Prostate gland (tissue), 2 donors: ENCODE results near the gene ASCC2. TPM values are rescaled to one million over a fixed set of nuclear protein-coding genes. Genes with fewer than 3 reads are reported as not detected.
"Not testable (repeated sequence)": the region's sequence is repeated elsewhere in the genome, so short reads cannot be mapped to it uniquely, and the experiment has no call there.

Source experiments
- DNase-seq: peaks from one replicate; pipeline ENCODE4 v3.0.0-alpha.2; 2019; ENCODE audit warnings: low spot score
- H3K27ac ChIP-seq, 2 donors: fragments of 200-600 bp; sonication (generic); 2 replicates each; pipeline ENCODE4 v1.5.1; 2017 to 2019
- H3K27me3 ChIP-seq: fragments of 200-600 bp; sonication (generic); replicated peaks from 2 replicates; pipeline ENCODE4 v1.5.1; 2019; ENCODE audit not compliant: insufficient read depth
- H3K36me3 ChIP-seq, 2 donors: fragments of 200-600 bp; sonication (generic); 1 replicate in 1 of 2; 2 replicates in 1 of 2; pipeline versions ENCODE4 v1.5.1 to v1.8.1; 2017 to 2019
- H3K4me1 ChIP-seq: fragments of 200-600 bp; sonication (generic); replicated peaks from 2 replicates; pipeline ENCODE4 v1.5.1; 2019
- H3K4me3 ChIP-seq, 2 donors: fragments of 200-600 bp; sonication (generic); 2 replicates each; pipeline ENCODE4 v1.5.1; 2017 to 2019
- H3K9me3 ChIP-seq: fragments of 200-600 bp; sonication (generic); 2 replicates; pipeline ENCODE4 v1.5.1; 2017
- CTCF ChIP-seq, 4 experiments: fragments of 200-600 bp in 2 of 4; fragments of 450-650 bp in 2 of 4; sonication (generic) in 2 of 4; IDR thresholded peaks; 1 replicate in 3 of 4; 2 replicates in 1 of 4; pipeline ENCODE4 v1.5.1; 2016 to 2019; ENCODE audit warnings: antibody characterized with exemption in 4 of 4, mild to moderate bottlenecking in 2 of 4, moderate library complexity in 2 of 4
- POLR2A ChIP-seq: fragments of 450-650 bp; IDR thresholded peaks from one replicate; pipeline ENCODE4 v1.6.1; 2016; ENCODE audit warnings: antibody characterized with exemption, mild to moderate bottlenecking
- POLR2AphosphoS5 ChIP-seq: sonication (generic); formaldehyde crosslinking; IDR thresholded peaks from one replicate; pipeline ENCODE4 v1.6.1; 2017; ENCODE audit warnings: antibody characterized with exemption
- WGBS: methylation state at CpG from one replicate; pipeline ENCODE4 v1.1.5; 2018; 5-methylcytosine and 5-hydroxymethylcytosine counted together
- intact Hi-C: fragments of 100-400 bp; cut with DNase I; formaldehyde crosslinking; loops from one replicate; pipeline ENCODE4 v1.14.2; 2022
- total RNA-seq, 2 donors: library from RNA; depleted of rRNA; stranded (reverse); fragments of >200 nt; gene quantifications; one replicate each; pipeline ENCODE4 v1.1.0, GENCODE V29; 2016

Gene ASCC2
- total RNA-seq, 2 donors from 2014 or later = 42.5 to 82.6 TPM

GRCh38 chr22:29834046-29834445 lies 4.0 kb downstream of the ASCC2 start:
- no peak for DNase-seq
- Histone ChIP-seq H3K4me1 (no peaks in the 10 kb centered on the region), H3K27ac (no peak overlapping the region), H3K27me3 (no peaks in the 10 kb centered on the region), H3K9me3 (no peaks in the 10 kb centered on the region), H3K36me3 (peaks cover 4 to 6% of the 10 kb centered on the region in 2 donors), H3K4me3 (no peak overlapping the region)
- intact Hi-C loops = no loop called here
- no peak for TF ChIP-seq POLR2A
- no peak for TF ChIP-seq POLR2AphosphoS5
- TF ChIP-seq CTCF (IDR thresholded peaks at IDR 0.05) = no peak
- 81% methylated on average over 1 of the region's 1 CpG for WGBS

- H3K27ac ChIP-seq = no peak overlapping the region
- intact Hi-C loops = no loop called here
- H3K4me1 ChIP-seq = no peaks in the 10 kb centered on the region
- H3K27me3 ChIP-seq = no peaks in the 10 kb centered on the region
- WGBS = 86% methylated on average over 7 of the region's 7 CpGs
- DNase-seq = no peak
- H3K9me3 ChIP-seq = no peaks in the 10 kb centered on the region
- no peak overlapping the region for H3K4me3 ChIP-seq
- peaks cover 4 to 6% of the 10 kb centered on the region in 2 donors for H3K36me3 ChIP-seq
- TF ChIP-seq CTCF (IDR thresholded peaks at IDR 0.05) = no peak
- no peak for TF ChIP-seq POLR2AphosphoS5
- TF ChIP-seq POLR2A = no peak
Observed at GRCh38 chr22:29833392-29833965, 4.6 kb downstream of the ASCC2 start.

GRCh38 chr22:29831958-29832357 lies 6.1 kb downstream of the ASCC2 start:
- H3K27ac ChIP-seq = no peak overlapping the region
- H3K4me1 ChIP-seq = no peaks in the 10 kb centered on the region
- no peak overlapping the region for H3K4me3 ChIP-seq
- no peaks in the 10 kb centered on the region for H3K9me3 ChIP-seq
- H3K36me3 ChIP-seq = peaks cover 4 to 6% of the 10 kb centered on the region in 2 donors
- WGBS = 90% methylated on average over 9 of the region's 9 CpGs
- H3K27me3 ChIP-seq = no peaks in the 10 kb centered on the region
- no peak for DNase-seq
- intact Hi-C loops = no loop called here
- TF ChIP-seq POLR2A (no peak), CTCF (IDR thresholded peaks at IDR 0.05) (no peak)

- no peak for DNase-seq
- Histone ChIP-seq H3K9me3 (no peaks in the 10 kb centered on the region), H3K4me3 (no peak overlapping the region), H3K36me3 (peaks cover 4 to 6% of the 10 kb centered on the region in 2 donors), H3K27me3 (no peaks in the 10 kb centered on the region), H3K27ac (no peak overlapping the region), H3K4me1 (no peaks in the 10 kb centered on the region)
- TF ChIP-seq POLR2A = no peak
- TF ChIP-seq POLR2AphosphoS5 = no peak
- TF ChIP-seq CTCF (IDR thresholded peaks at IDR 0.05) = no peak
- intact Hi-C loops = no loop called here
- WGBS = 79% methylated on average over 8 of the region's 8 CpGs
Observed at GRCh38 chr22:29831186-29831921, 6.7 kb downstream of the ASCC2 start.

- no peak for TF ChIP-seq CTCF (IDR thresholded peaks at IDR 0.05)
- TF ChIP-seq POLR2AphosphoS5 = no peak
- no peak for TF ChIP-seq POLR2A
- 90% methylated on average over 8 of the region's 8 CpGs for WGBS
- Histone ChIP-seq H3K4me3 (no peak overlapping the region), H3K27ac (no peak overlapping the region), H3K36me3 (peaks cover 4 to 6% of the 10 kb centered on the region in 2 donors), H3K4me1 (no peaks in the 10 kb centered on the region), H3K9me3 (no peaks in the 10 kb centered on the region), H3K27me3 (no peaks in the 10 kb centered on the region)
- no peak for DNase-seq
- intact Hi-C loops = no loop called here
Observed at GRCh38 chr22:29830585-29830984, 7.5 kb downstream of the ASCC2 start.

- H3K4me1 ChIP-seq, H3K36me3 ChIP-seq, H3K27ac ChIP-seq, DNase-seq, H3K9me3 ChIP-seq, H3K27me3 ChIP-seq, H3K4me3 ChIP-seq, intact Hi-C loops: not testable (repeated sequence)
- 53% methylated on average over 1 of the region's 1 CpG for WGBS
Observed at GRCh38 chr22:29827726-29828125, 10.3 kb downstream of the ASCC2 start.
